Hepatocyte (in vitro differentiated cells): Measurements from ENCODE around the gene UGT8. TPM values are rescaled to one million over a fixed set of nuclear protein-coding genes. Genes with fewer than 3 reads are reported as not detected.

Experiments
- DNase-seq: peaks from one replicate; pipeline ENCODE4 v3.0.0-alpha.2; 2016; ENCODE audit warnings: low spot score
- H2AFZ ChIP-seq: fragments of 200-600 bp; sonication (generic); 2 replicates; pipeline ENCODE4 v1.6.0; 2016; ENCODE audit warnings: antibody characterized with exemption, mild to moderate bottlenecking
- H3K27ac ChIP-seq: fragments of 200-600 bp; sonication (generic); 2 replicates; pipeline ENCODE4 v1.5.1; 2016; ENCODE audit warnings: mild to moderate bottlenecking
- H3K27me3 ChIP-seq: fragments of 200-600 bp; sonication (generic); 2 replicates; pipeline ENCODE4 v1.6.1; 2016
- H3K36me3 ChIP-seq: fragments of 200-600 bp; sonication (generic); replicated peaks from 2 replicates; pipeline ENCODE4 v1.5.1; 2016; ENCODE audit warnings: low read depth; ENCODE audit not compliant: insufficient read depth
- H3K4me1 ChIP-seq: fragments of 200-600 bp; sonication (generic); 2 replicates; pipeline ENCODE4 v1.5.1; 2016; ENCODE audit warnings: mild to moderate bottlenecking, moderate library complexity; ENCODE audit not compliant: insufficient read depth
- H3K4me2 ChIP-seq: fragments of 200-600 bp; sonication (generic); 2 replicates; pipeline ENCODE4 v1.6.0; 2016
- H3K4me3 ChIP-seq: fragments of 200-600 bp; sonication (generic); 2 replicates; pipeline ENCODE4 v1.5.1; 2016; ENCODE audit warnings: mild to moderate bottlenecking
- H3K79me2 ChIP-seq: fragments of 200-600 bp; sonication (generic); 2 replicates; pipeline ENCODE4 v1.6.0; 2017; ENCODE audit warnings: mild to moderate bottlenecking
- H3K9me2 ChIP-seq: fragments of 200-600 bp; sonication (generic); replicated peaks from 2 replicates; pipeline ENCODE4 v1.6.0; 2017; ENCODE audit warnings: mild to moderate bottlenecking; ENCODE audit not compliant: insufficient read depth
- H3K9me3 ChIP-seq: fragments of 200-600 bp; sonication (generic); 2 replicates; pipeline ENCODE4 v1.5.1; 2016; ENCODE audit warnings: low read depth, mild to moderate bottlenecking
- H4K20me1 ChIP-seq: fragments of 200-600 bp; sonication (generic); 2 replicates; pipeline ENCODE4 v1.6.0; 2016; ENCODE audit warnings: mild to moderate bottlenecking; ENCODE audit not compliant: insufficient read depth, poor library complexity, severe bottlenecking
- EZH2 ChIP-seq: fragments of 200-600 bp; sonication (generic); IDR thresholded peaks from 2 replicates; pipeline ENCODE4 v1.6.1; 2016; ENCODE audit warnings: antibody characterized with exemption, mild to moderate bottlenecking, borderline replicate concordance
- EZH2phosphoT487 ChIP-seq: fragments of 200-600 bp; sonication (generic); IDR thresholded peaks from one replicate; pipeline ENCODE4 v1.6.1; 2018; ENCODE audit warnings: antibody characterized with exemption, mild to moderate bottlenecking, low read depth, moderate library complexity; ENCODE audit not compliant: unreplicated experiment, severe bottlenecking
- WGBS: methylation state at CpG from one replicate; pipeline ENCODE4 v1.1.6; 2016; ENCODE audit warnings: low lambda C conversion rate; ENCODE audit errors: missing lambda C conversion rate; 5-methylcytosine and 5-hydroxymethylcytosine counted together
- polyA plus RNA-seq: library from polyadenylated mRNA; unstranded; fragments of >200 nt; fragmentation: Nextera tagmentation; extraction: Ambion mirVana; gene quantifications from 2 replicates; pipeline ENCODE4 v1.2.1, GENCODE V29; 2016
- total RNA-seq: library from RNA; depleted of rRNA; stranded (reverse); fragments of >200 nt; gene quantifications from 2 replicates; pipeline ENCODE4 v1.2.3, GENCODE V29; 2014
- TF ChIP-seq, protein P1 (sequence below): fragments of 200-600 bp; sonication (generic); IDR thresholded peaks from 2 replicates; pipeline ENCODE4 v1.5.1; 2016; ENCODE audit warnings: antibody characterized with exemption, mild to moderate bottlenecking; ENCODE audit not compliant: poor library complexity

UGT8 gene
- total and polyA plus RNA-seq, 2 experiments from 2014 or later, result 17.0 to 47.2 TPM

DNA sequence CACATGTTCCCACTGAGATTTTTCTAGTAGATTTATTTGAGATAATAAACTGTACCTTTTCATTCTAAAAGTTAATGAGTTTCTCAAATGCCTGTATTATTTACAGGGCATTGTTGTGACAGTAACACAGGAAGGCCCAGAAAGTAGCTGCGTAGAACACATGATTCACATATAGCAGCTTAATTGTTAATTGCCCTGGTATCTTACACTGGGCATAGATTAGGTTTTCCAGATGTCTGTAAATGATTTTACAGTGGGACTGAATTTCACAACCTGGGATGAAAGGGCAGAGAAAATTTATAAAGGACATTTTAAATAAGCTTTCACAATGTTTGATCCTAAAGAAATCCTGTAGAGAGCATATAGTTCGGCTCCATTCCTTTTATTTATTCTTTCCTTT is 27.6 kb downstream of the UGT8 start:
- no peak for DNase-seq
- no peaks in the 10 kb centered on the region for H3K9me3 ChIP-seq
- H3K9me2 ChIP-seq, result no peaks in the 10 kb centered on the region
- WGBS, result 76% methylated on average over 2 of the region's 2 CpGs
- H3K4me1 ChIP-seq, result no peaks in the 10 kb centered on the region
- TF ChIP-seq EZH2phosphoT487 (no peak), EZH2 (no peak)
- TF ChIP-seq, protein P1, sequence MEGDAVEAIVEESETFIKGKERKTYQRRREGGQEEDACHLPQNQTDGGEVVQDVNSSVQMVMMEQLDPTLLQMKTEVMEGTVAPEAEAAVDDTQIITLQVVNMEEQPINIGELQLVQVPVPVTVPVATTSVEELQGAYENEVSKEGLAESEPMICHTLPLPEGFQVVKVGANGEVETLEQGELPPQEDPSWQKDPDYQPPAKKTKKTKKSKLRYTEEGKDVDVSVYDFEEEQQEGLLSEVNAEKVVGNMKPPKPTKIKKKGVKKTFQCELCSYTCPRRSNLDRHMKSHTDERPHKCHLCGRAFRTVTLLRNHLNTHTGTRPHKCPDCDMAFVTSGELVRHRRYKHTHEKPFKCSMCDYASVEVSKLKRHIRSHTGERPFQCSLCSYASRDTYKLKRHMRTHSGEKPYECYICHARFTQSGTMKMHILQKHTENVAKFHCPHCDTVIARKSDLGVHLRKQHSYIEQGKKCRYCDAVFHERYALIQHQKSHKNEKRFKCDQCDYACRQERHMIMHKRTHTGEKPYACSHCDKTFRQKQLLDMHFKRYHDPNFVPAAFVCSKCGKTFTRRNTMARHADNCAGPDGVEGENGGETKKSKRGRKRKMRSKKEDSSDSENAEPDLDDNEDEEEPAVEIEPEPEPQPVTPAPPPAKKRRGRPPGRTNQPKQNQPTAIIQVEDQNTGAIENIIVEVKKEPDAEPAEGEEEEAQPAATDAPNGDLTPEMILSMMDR, result no peak
- H3K36me3 ChIP-seq, result no peaks in the 10 kb centered on the region
- no peaks in the 10 kb centered on the region for H4K20me1 ChIP-seq
- no peak overlapping the region for H3K27ac ChIP-seq
- H3K79me2 ChIP-seq, result peaks cover 25% of the 10 kb centered on the region
- no peak overlapping the region for H3K4me3 ChIP-seq
- H3K27me3 ChIP-seq, result no peaks in the 10 kb centered on the region
- H2AFZ ChIP-seq, result no peak overlapping the region
- no peak overlapping the region for H3K4me2 ChIP-seq

DNA sequence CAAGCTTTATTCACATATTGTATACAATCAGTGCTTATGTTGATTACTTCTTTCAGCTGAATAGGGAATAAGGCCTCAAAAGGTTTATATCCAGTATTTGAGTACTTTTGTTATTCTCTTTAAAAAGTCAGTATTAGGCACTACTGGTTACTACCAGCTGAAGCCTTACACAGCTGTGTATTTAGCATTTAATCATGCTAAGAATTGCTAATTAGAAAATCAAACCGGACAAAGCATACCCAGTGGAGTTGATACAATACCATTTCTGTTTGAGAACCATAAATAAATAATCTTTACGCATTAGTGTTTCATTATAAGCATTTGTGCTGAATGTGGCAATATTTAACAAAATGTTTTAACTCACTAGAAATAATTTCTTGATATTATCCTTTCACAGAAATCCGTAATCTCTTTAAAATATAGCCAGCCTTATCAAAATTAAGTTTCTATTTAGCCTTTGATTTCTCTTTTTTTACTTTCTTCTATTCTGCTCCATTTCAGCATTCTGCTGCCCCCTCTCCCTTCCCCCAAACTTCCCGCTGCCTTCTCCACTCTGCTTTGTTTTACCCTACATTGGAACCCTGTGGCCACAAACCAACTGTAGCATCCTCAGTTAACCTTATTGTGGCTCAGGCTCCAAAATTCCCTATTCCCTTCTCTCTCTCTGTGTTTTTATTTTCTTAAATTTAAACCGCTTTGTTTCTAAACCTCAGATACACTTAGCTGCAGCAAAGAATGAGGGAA is 37.8 kb downstream of the UGT8 start:
- Histone ChIP-seq H3K4me2 (no peak overlapping the region), H3K9me3 (no peaks in the 10 kb centered on the region), H3K4me1 (no peaks in the 10 kb centered on the region), H3K27ac (no peak overlapping the region), H3K9me2 (no peaks in the 10 kb centered on the region), H3K4me3 (no peak overlapping the region), H4K20me1 (no peaks in the 10 kb centered on the region), H3K79me2 (peaks cover 13% of the 10 kb centered on the region), H3K27me3 (no peaks in the 10 kb centered on the region), H2AFZ (no peak overlapping the region), H3K36me3 (no peaks in the 10 kb centered on the region)
- TF ChIP-seq EZH2phosphoT487 (no peak), EZH2 (no peak)
- TF ChIP-seq, protein P1, result no peak
- 97% methylated on average over 5 of the region's 5 CpGs for WGBS
- DNase-seq, result no peak

DNA sequence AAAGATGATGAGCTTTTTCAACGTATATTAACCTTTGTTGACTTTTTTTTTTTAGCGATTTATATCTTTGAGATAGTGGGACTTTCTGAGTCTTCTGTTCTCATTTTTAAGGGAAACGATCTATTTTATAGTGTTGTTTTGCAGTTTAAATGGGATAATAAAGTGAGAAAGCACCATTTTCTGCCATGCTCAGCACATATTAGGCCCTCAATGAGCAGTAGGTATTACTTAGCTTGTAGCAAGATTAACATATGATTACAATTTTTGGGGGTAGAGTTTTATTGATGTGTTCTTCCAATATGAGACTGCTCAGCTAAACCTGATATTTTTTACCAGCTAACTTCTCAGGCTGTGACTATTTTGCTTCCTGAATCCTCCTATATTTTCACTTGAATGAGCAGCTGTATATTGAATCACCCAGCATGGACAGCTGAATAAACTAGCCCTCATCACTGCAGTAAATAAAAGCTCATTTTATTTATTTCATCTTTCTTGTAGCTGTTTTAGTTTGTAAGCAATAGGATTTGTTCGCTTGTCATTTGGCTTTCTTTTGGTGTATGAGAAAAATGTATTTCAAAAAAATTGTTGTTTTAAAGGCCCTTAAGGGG is 43.7 kb downstream of the UGT8 start:
- Histone ChIP-seq H3K9me2 (no peaks in the 10 kb centered on the region), H4K20me1 (no peaks in the 10 kb centered on the region), H3K4me3 (no peak overlapping the region), H3K9me3 (no peaks in the 10 kb centered on the region), H3K4me1 (peaks cover 10% of the 10 kb centered on the region), H3K36me3 (no peaks in the 10 kb centered on the region), H3K27ac (no peak overlapping the region), H3K27me3 (no peaks in the 10 kb centered on the region), H3K4me2 (no peak overlapping the region), H3K79me2 (peaks cover 19% of the 10 kb centered on the region), H2AFZ (no peak overlapping the region)
- TF ChIP-seq EZH2 (no peak), EZH2phosphoT487 (no peak)
- TF ChIP-seq, protein P1, result no peak
- no peak for DNase-seq
- WGBS, result 77% methylated on average over 4 of the region's 4 CpGs
